GM20000 (cell line): ENCODE data around the gene PCDH10.

Experiments
- DNase-seq: peaks from one replicate; pipeline ENCODE4 v3.0.0; 2012; ENCODE audit warnings: low spot score
- TF ChIP-seq, protein P1 (sequence below): IDR thresholded peaks from 2 replicates; pipeline ENCODE4 v1.5.1; 2012; ENCODE audit warnings: mild to moderate bottlenecking, control low read depth; ENCODE audit errors: extremely low read depth, missing control alignments

Gene PCDH10

DNA sequence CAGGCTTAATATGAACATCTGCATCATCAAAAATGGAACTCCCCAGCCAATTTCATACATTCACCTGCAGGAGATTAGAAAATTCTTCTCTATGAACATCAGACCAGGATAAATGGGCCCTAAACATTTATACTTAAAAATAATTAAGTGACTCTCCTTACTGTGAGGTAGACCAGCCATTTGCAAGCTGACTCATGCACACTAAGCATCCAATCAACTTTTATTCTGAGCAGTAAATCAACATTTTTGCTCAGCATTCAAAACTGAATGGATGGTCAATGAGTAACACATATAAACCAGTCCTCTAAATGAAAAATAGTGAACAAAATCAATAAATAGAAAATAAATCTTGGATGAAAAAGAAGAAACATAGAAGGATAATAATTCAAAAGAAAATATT lies 19.9 kb upstream of the PCDH10 start:
- no peak for DNase-seq
- TF ChIP-seq, protein P1, sequence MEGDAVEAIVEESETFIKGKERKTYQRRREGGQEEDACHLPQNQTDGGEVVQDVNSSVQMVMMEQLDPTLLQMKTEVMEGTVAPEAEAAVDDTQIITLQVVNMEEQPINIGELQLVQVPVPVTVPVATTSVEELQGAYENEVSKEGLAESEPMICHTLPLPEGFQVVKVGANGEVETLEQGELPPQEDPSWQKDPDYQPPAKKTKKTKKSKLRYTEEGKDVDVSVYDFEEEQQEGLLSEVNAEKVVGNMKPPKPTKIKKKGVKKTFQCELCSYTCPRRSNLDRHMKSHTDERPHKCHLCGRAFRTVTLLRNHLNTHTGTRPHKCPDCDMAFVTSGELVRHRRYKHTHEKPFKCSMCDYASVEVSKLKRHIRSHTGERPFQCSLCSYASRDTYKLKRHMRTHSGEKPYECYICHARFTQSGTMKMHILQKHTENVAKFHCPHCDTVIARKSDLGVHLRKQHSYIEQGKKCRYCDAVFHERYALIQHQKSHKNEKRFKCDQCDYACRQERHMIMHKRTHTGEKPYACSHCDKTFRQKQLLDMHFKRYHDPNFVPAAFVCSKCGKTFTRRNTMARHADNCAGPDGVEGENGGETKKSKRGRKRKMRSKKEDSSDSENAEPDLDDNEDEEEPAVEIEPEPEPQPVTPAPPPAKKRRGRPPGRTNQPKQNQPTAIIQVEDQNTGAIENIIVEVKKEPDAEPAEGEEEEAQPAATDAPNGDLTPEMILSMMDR = no peak

DNA sequence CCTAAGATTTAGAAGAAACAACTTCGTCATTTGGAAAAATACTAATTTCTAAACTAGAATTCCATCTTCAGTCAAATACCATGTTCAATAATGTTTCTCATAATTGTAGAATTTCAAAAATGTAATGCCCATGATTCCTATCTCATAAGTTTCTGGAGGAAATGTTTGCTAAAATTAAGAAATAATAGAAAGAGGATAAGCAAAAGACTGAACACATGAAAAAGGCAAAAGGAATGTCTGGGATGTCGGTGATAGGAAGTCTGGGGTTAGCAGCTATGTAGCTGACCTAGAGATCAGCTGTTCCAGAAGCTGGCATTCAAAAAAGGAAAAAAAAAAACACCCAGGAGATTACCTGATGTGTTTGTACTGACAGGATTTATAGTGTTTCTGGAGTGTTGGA lies 18.9 kb upstream of the PCDH10 start:
- TF ChIP-seq, protein P1 = no peak
- no peak for DNase-seq

DNA sequence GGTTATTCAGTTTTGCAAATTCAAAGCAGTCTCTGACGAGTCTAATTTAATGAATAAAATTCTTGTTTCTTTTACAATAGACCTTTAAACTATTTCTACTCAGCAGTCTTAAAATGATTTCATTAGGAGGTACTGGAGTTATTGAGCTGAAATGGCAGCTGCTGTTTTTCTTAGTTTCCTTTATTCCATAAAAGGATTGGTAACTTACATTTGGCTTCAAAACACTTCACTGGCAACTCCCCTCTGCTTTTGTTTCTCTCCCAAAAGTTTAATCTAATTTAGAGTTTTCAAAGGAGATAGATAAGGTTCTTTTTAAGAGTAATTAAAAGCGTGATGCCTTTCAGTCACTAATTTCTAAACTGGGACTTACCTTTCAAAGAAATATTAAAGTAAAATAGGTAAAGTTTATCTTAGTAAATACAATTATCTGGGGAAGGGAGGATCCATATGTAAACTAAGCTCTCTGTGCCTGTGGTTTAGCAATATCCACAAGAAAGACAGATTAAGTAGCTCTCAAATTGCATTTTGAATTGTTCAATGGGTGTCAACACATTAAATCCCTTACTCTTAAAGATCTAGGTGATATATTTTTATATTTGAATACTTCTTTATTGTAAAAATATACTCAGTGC lies 17.1 kb upstream of the PCDH10 start:
- TF ChIP-seq, protein P1 = no peak
- no peak for DNase-seq

DNA sequence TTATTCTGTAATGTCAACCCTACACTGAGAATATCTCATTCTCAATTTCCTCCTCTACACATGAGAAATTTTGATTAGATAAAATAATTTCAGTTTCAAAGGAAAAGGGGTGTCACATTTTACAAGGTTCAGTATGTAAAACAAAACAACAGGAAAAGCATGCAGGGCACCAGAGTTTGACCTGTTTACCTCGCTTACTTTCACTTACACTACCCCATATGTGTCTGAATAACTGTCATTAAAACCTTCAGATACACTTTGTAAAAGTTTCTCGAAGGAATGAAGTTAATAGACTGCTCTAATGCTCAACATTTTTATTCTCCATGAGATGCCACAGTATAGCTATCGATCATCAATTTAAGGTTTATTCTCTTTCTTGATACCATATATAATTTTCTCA lies 12.3 kb upstream of the PCDH10 start:
- DNase-seq = no peak
- TF ChIP-seq, protein P1 = no peak

DNA sequence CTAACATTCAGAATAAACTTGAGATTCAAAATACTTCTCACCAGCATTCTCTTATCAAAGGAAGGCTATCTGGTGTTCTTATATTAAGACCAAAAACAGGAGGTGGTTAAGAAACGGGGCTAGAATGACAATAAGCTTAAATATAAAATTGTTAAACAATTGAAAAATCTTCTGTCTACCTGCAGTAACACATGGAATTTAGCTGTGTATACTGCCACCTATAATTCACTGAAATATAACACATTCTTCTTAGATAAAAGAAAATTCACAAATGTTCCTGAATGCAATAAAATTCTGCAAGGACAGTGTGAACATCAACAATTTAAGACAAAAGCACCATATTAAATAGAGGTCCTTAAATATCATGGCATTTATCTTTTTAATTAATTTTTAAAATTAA lies 11.5 kb upstream of the PCDH10 start:
- DNase-seq = no peak
- TF ChIP-seq, protein P1 = no peak

DNA sequence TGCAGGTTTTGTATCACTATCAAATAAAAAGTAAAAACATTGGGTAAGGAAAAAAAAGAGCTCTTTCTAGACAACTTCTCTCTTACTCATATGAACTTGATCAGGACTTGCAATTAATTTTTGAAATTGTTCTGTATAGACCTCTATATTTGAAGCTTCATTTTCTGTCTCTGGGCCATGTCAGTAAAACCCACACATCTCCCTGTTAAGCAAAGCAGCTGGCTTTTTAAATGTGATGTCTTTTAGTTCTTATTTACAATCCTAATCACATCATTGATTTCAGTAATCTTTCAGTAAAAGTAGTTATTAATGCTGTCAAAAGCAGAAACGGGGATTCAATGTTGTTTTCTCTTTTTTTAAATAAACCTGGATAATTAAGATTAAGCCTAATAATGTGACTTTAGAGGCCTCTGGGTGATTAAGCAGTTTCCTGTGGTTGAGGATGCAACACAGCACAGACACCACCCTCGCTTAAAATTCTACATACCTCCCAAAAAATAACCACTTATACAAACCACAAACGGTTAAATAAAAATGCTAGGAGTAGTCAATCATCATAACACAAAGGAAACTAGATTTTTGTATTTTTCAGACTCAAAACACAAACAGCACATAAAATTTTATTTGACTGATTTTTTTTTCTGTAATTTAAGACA lies 5.2 kb upstream of the PCDH10 start:
- TF ChIP-seq, protein P1 = no peak
- no peak for DNase-seq

DNA sequence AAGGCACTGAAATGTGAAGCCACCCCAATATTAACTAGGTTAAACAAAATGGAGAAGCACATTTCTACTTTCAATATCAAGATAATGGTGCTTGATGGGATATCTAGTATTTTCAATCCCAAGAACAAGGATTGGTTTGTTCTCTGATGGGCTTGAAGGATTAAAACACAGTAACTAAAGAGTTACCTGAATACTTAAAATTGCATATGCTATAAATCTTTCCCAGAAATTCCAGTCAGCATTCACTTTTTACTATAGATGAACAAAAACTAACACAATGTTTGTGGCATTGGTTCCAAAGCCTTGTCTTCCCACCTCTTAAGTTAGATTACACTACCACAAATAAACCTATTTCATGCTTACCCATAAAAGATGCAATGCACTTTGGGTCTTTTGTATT lies 3.9 kb upstream of the PCDH10 start:
- DNase-seq = no peak
- TF ChIP-seq, protein P1 = no peak
